ENCODE measurements around the gene PXDC1. TPM values are rescaled to one million over a fixed set of nuclear protein-coding genes. Genes with fewer than 3 reads are reported as not detected.
"Not testable (repeated sequence)": the region's sequence is repeated elsewhere in the genome, so short reads cannot be mapped to it uniquely, and the experiment has no call there.

Gene PXDC1
- total RNA-seq, 2 experiments from 2014 or later = 0.17 to 0.27 TPM

DNA sequence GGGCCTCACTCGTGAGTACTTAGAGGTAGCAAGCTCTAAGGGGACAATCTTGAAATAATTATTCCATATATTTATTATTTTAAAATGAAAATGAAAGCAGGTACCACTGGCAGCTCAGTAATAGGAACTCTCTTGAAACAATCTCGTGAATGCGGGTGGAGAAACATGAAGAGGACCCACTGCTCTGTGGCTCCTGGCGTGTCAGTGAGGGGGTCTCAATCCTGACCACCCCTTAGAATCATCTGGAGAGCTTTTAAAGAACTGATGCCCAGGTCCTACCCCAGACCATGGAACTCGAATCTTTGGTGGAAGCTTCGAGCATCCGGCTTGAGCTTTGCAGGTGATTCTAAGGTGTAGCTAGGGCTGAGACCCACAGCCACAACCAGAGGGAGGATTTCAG, 23.9 kb upstream of the PXDC1 start:
- Mint-ChIP-seq H3K27me3 (peaks cover 25% of the 10 kb centered on the region), H3K4me3 (no peak overlapping the region), H3K9me3 (no peaks in the 10 kb centered on the region), H3K36me3 (ENCODE audit: low read depth) (no peaks in the 10 kb centered on the region), H3K27ac (no peak overlapping the region), H3K4me1 (ENCODE audit: low read depth) (no peaks in the 10 kb centered on the region)
- Histone ChIP-seq H3K27me3 (ENCODE audit: control insufficient read depth in 1 of 2, insufficient read depth in 2 of 2, low read length in 2 of 2) (no peaks in the 10 kb centered on the region), H3K27ac (ENCODE audit: low read depth in 1 of 2, low read length in 2 of 2) (no peak overlapping the region), H3K4me1 (ENCODE audit: insufficient read depth, low read length) (no peaks in the 10 kb centered on the region), H3K4me3 (ENCODE audit: low read length) (no peak overlapping the region), H3K9me3 (ENCODE audit: control insufficient read depth in 1 of 2, insufficient read depth in 1 of 2, low read length in 2 of 2) (peaks cover 0 to 4% of the 10 kb centered on the region in 2 experiments), H3K36me3 (ENCODE audit: insufficient read depth, low read length) (no peaks in the 10 kb centered on the region)
- ATAC-seq (ENCODE audit: poor library complexity) (no peak), DNase-seq (no peak)
- CTCF ChIA-PET = no interaction called here
- POLR2A ChIA-PET = no interaction called here
- TF ChIP-seq, protein P1, sequence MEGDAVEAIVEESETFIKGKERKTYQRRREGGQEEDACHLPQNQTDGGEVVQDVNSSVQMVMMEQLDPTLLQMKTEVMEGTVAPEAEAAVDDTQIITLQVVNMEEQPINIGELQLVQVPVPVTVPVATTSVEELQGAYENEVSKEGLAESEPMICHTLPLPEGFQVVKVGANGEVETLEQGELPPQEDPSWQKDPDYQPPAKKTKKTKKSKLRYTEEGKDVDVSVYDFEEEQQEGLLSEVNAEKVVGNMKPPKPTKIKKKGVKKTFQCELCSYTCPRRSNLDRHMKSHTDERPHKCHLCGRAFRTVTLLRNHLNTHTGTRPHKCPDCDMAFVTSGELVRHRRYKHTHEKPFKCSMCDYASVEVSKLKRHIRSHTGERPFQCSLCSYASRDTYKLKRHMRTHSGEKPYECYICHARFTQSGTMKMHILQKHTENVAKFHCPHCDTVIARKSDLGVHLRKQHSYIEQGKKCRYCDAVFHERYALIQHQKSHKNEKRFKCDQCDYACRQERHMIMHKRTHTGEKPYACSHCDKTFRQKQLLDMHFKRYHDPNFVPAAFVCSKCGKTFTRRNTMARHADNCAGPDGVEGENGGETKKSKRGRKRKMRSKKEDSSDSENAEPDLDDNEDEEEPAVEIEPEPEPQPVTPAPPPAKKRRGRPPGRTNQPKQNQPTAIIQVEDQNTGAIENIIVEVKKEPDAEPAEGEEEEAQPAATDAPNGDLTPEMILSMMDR (IDR thresholded peaks at IDR 0.05) = no peak
- intact Hi-C loops (cut with DNase I, micrococcal nuclease) = no loop called here

DNA sequence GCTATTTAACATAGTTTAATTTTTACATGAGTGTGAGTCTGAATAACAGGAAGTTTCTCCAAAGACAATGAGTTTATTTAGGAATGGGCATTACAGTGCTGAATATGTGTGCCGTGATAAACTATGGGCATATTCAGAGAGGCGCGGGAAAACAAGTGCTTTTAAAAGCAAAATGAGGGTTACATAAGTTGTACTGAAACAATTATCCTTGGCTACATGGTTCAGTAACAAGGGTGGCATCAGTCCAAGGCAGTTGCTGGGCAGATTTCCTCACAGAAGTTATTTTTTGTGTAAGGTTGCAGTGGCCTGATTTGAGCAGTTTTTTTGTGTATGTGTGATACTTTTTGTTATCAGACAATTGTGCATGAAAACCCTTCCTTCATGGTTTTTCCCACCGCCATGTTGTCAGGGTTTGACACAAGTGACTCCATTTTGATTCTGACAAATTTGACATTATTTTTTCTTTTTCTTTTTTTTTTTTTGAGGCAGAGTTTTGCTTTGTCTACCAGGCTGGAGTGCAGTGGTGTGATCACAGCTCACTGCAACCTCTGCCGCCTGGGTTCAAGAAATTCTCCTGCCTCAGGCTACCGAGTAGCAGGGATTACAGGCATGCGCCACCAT, 22.3 kb upstream of the PXDC1 start:
- CTCF ChIA-PET = no interaction called here
- ATAC-seq (ENCODE audit: poor library complexity) = no peak
- H3K27me3 ChIP-seq (ENCODE audit: control insufficient read depth in 1 of 2, insufficient read depth in 2 of 2, low read length in 2 of 2) = peaks cover 0 to 3% of the 10 kb centered on the region in 2 experiments

DNA sequence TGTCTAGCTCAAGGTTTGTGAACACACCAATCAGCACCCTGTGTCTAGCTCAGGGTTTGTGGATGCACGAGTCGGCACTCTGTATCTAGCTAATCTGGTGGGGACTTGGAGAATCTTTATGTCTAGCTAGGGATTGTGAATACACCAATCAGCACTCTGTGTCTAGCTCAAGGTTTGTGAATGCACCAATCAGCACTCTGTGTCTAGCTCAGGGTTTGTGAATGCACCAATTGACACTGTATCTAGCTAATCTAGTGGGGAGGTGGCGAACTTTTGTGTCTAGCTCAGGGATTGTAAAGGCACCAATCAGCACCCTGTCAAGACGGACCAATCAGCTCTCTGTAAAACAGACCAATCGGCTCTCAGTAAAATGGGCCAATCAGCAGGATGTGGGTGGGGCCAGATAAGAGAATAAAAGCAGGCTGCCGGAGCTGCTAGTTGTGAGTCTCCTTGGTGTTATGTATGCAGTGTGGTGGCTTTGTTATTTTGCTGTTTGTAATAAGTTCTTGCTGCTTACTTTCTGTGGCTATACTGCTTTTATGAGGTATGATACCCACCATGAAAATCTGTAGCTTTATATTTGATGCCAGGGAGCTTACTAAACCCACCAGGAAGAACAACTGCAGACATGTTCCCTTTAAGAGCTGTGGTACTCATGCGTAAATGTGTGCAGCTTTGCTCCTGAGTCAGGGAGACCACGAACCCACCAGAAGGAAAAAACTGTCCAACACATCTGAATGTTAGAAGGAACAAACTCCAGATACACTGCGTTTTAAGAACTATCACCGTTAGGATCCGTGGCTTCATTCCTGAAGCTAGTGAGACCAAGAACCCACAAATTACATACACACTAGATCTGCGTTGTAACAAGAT, 20.9 kb upstream of the PXDC1 start:
- H3K27ac Mint-ChIP-seq; DNase-seq; H3K9me3 ChIP-seq (ENCODE audit: control insufficient read depth in 1 of 2, insufficient read depth in 1 of 2, low read length in 2 of 2); H3K36me3 Mint-ChIP-seq (ENCODE audit: low read depth); H3K27ac ChIP-seq (ENCODE audit: low read depth in 1 of 2, low read length in 2 of 2); H3K4me3 Mint-ChIP-seq; H3K36me3 ChIP-seq (ENCODE audit: insufficient read depth, low read length); H3K4me3 ChIP-seq (ENCODE audit: low read length); ATAC-seq (ENCODE audit: poor library complexity); H3K4me1 Mint-ChIP-seq (ENCODE audit: low read depth); intact Hi-C loops (cut with DNase I, micrococcal nuclease); CTCF ChIA-PET; H3K27me3 ChIP-seq (ENCODE audit: control insufficient read depth in 1 of 2, insufficient read depth in 2 of 2, low read length in 2 of 2); H3K4me1 ChIP-seq (ENCODE audit: insufficient read depth, low read length); H3K9me3 Mint-ChIP-seq; POLR2A ChIA-PET: not testable (repeated sequence)
- H3K27me3 Mint-ChIP-seq = peaks cover 44% of the 10 kb centered on the region

More for the DNA sequence above, 22.3 kb upstream of the PXDC1 start:
- POLR2A ChIA-PET = no interaction called here
- Histone ChIP-seq H3K9me3 (ENCODE audit: control insufficient read depth in 1 of 2, insufficient read depth in 1 of 2, low read length in 2 of 2) (peaks cover 0 to 4% of the 10 kb centered on the region in 2 experiments), H3K36me3 (ENCODE audit: insufficient read depth, low read length) (no peaks in the 10 kb centered on the region), H3K4me3 (ENCODE audit: low read length) (no peak overlapping the region), H3K4me1 (ENCODE audit: insufficient read depth, low read length) (no peaks in the 10 kb centered on the region), H3K27ac (ENCODE audit: low read depth in 1 of 2, low read length in 2 of 2) (no peak overlapping the region)
- Mint-ChIP-seq H3K27me3 (peaks cover 34% of the 10 kb centered on the region), H3K4me1 (ENCODE audit: low read depth) (no peaks in the 10 kb centered on the region), H3K9me3 (no peaks in the 10 kb centered on the region), H3K4me3 (no peak overlapping the region), H3K27ac (no peak overlapping the region), H3K36me3 (ENCODE audit: low read depth) (no peaks in the 10 kb centered on the region)
- intact Hi-C loops (cut with DNase I, micrococcal nuclease) = no loop called here
- TF ChIP-seq, protein P1 (IDR thresholded peaks at IDR 0.05) = no peak
- no peak for DNase-seq

Data from CD4-positive, alpha-beta T cell (primary cell).